ENCODE data around the gene MCM3AP.

- TF ChIP-seq CTCF (IDR thresholded peaks at IDR 0.05; ENCODE audit: borderline replicate concordance, extremely low read depth, low read length, poor library complexity, severe bottlenecking), result no peak
- no peak for TF ChIP-seq EZH2 (IDR thresholded peaks at IDR 0.05; ENCODE audit: borderline replicate concordance, low read depth, low read length, severe bottlenecking)
Observed at GRCh38 chr21:46291561-46291960, 6.2 kb upstream of the MCM3AP start.
